ENCODE measurements around the gene RBFOX2.

The RBFOX2 gene

DNA sequence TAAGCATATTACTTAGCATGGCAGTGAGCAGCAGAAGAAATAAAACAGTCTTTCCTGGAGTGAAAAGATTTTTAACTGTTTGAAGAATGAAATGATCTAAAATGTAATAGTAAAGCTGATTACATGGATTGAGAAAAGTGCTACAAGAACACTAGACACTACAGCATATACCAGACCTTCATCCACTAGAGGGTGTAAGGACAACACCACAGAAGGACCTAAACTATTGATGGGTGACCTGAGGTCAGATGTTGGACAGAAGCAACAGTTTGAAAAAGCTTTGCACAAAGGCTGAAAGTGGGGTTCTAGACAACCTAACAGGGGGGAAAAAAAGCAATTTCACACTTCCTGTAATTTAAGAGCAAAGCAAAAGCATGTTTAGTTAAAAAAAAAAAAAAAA is 97.7 kb downstream of the RBFOX2 start:
- DNase-seq (ENCODE audit: low read depth, low spot score) = peak; percentile 71

DNA sequence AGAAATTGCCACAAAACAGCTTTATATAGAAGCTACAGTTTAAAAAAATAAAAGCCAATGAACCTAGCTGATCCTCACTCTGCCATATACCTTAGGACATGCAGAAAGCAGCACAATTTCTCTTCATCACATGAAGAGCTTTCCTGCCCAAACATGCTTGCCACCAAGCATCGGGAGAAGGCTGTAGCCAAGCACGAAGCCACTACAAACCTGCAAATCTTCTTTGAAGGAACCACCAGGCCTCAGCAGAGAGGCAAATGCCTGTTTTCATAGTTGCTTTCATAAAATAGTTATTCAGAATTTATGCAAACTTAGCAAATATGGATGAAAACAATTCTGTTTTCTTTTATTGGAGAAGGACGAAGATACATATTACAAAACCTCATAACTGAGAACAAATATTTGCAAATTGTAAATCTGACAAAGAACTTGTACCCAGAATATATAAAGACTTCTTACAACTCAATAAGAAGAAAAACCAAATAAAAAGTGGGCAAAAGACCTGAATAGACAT is 100.3 kb downstream of the RBFOX2 start:
- no peak for DNase-seq (ENCODE audit: low read depth, low spot score)

DNA sequence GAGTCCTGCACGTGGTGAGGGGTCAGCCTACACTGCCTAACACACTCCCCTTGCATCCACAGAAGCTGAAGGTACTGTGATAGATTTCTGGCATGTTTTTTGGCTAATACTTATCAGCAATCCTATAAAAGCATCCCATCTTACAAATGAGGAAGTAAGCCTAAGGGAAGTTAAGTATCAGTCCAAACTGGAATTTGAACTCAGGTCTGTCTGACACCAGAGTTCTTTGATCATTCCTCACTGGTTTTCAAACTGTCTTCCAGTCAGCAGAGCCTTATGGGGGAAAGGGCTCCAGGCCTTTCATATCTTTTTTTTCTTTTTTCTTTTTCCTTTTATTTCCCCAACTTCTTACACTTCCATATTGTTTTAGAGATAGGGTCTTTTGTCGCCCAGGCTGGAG is 105.6 kb downstream of the RBFOX2 start:
- DNase-seq (ENCODE audit: low read depth, low spot score) = no peak

DNA sequence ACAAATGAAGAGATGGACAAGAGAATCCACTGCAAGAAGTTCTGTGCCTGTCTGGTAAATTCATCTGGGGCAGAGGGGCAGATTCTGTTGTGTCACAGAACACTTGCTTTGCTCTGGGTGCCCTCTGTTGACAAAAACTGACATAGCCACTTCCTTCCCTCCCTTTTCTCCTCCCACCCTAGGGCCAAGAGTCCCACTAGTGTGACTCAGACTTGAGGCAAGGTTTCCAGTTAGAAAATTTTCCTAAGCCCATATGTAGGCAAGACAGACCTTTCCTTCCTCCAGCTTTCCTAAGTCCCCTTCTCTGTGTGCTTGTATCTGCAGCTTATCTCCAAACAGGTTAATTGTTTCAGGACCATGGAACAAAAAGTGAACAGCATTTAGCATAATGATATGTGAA is 106.8 kb downstream of the RBFOX2 start:
- peak; percentile 91 for DNase-seq (ENCODE audit: low read depth, low spot score)

DNA sequence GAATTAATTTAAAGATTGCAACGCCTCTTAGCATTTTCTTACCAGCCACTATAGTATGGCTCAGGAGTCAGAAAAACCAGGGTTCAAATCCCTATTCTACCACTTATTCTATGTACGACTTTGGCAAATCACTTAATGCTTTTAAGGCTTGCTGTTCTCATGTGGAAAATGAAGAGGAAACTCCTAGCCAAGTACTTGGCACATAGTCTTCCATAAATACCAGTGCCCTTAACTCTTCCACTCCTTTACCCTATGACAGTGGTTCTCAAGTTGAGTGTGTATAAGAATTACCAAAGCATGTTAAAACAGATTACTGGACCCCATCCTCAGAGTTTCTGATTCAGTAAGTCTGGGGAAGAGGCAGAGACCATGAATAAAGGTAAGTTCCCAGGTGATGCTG is 107.6 kb downstream of the RBFOX2 start:
- DNase-seq (ENCODE audit: low read depth, low spot score) = no peak

DNA sequence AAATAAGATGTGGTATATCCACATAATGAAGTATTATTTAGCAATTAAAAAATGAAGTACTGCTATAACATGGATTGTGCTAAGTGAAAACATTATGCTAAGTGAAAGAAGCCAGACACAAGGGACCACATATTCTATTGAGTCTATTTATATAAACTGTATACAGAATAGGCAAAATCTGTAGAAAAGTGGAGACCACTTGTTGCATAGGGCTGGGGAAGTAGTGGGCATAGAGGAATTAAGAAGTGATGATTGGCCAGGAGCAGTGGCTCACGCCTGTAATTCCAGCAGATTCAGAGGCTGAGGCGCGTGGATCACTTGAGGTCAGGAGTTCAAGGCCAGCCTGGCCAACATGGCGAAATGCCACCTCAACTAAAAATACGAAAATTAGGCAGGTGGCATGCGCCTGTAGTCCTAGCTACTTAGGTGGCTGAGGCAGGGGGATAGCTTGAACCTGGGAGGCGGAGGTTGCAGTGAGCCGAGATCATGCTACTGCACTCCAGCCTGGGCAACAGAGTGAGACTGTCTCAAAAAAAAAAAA is 109.6 kb downstream of the RBFOX2 start:
- DNase-seq (ENCODE audit: low read depth, low spot score) = no peak

DNA sequence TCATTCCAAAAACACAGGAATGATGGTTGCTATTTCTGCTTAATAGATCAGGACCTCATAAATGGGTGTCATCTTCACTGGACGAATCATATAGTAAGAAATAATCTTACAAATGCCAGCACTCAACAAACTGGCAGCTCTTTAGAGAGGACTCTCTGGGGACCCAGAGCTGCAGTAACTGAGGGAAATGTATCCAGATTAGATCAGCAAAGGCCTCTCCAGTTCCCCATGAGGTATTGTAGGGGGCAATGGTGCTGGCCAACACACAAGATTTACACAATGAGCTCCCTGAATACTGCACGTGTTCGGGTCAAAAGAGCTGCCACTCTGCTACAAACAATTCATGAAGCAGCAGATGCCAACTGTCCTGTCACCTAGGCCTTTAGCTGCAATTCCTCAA is 110.2 kb downstream of the RBFOX2 start:
- DNase-seq (ENCODE audit: low read depth, low spot score) = no peak

DNA sequence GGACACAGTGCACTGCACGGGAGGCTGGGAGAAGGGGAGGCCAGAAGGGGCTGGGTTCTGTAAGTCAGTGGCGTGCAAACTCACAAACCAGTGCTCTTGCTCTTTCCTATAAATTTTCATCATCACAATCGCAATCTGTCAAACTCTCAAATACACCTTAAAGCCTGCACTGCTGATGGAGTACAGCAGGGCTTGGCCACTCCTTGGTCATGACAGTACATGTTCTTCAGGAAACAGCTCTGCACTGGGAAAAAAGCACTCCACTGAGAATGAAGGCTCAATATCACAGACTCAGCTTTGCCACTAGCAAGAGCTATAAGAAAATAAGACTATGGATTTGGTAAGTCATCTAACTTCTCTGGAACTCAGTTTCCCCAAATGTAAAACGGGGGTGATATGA is 111.0 kb downstream of the RBFOX2 start:
- no peak for DNase-seq (ENCODE audit: low read depth, low spot score)

DNA sequence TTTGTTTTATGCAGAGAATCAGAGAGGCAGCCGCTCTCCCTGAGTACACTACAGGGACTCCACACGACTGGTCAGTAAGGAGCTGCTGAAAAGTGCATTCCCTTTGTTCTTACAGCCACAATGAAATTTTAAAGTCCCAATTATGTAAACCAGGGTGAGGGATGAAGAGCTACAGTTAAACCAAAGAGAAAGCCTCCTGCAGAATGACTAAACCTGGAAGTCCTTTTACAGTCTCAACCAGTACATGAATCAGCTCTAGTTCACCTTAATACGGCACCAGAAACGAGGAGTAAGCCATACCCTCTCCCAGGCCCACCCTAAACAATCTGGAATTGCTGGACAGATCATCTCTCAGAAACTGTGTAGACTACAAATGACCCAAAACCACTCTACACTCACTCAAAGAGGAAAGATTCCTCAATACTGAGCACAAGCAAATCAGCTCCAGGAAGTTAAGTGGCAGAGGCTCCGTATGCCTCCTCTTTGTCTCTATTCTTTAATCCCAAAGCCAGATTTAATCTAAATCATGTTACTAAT is 113.1 kb downstream of the RBFOX2 start:
- DNase-seq (ENCODE audit: low read depth, low spot score) = peak; percentile 47

DNA sequence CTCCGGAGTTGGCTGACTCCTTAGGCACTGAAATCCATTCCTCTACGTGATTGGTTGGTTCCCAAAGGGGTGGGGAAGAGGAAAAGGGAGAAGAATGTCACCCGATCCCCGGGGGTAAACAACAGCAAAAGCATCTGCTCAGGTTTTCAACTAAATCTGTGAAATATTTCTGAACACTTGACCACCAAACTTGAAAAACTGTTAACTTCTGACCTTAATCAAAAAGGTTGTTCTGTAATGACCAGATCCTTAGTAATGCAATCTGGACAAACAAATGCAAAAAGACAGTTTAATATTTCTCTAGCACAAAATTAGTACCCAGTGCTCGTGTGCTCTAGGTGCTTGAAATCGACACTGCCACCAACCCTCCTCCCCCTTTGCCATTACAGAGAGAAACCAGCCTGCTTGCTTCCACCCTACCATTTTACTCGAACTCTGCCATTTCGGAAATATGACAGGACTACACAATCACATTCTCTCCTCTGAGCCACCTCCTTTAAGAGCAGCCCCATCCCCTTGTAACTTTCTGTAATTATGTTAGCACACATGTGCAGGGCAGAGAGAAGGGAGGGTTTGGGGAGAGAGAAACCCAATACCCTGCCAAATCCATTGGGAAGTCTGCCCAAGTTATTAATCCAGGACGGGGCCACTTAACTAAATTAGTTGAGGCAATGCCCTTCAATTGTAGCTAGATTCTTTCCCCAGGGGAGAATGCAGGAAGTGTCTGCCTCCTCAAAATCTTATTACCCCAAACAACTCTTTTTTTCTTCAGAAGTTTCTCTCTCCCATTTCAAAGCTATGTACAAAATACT is 113.8 kb downstream of the RBFOX2 start:
- DNase-seq (ENCODE audit: low read depth, low spot score) = peak; percentile 94

DNA sequence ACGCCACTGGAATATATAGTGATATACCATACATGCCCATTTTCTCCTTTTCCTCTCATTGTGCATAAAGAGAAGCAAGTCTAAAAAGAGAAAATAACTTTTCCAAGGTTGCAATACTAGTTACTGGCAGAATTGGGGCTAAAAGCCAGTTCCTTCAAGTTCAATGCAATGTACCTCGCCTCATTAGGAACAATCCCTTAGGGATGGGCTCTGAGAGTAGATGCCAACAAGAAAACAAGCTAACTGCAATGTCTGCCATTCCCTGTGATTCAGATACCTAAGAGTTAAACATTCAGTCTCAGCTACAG is 114.3 kb downstream of the RBFOX2 start:
- no peak for DNase-seq (ENCODE audit: low read depth, low spot score)

DNA sequence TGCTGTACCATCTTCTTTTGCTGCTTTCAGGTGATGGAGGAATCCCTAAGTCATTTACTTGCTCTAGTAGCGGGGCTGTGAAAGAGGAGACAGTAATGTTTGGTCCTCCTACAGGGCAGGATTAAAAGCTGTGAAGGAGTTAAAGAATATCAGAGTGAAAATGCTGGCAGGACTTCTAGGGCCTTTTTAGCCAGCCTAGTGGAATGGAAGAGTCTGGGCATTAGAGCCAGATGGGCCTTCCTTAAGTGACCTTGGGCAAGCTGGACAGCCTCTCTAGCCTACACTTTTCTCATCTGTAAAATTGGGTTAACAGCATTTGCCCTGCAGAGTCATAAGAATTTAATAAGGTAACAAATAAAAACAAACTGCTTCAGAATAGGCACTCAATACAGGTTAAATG is 114.7 kb downstream of the RBFOX2 start:
- peak; percentile 9 for DNase-seq (ENCODE audit: low read depth, low spot score)

DNA sequence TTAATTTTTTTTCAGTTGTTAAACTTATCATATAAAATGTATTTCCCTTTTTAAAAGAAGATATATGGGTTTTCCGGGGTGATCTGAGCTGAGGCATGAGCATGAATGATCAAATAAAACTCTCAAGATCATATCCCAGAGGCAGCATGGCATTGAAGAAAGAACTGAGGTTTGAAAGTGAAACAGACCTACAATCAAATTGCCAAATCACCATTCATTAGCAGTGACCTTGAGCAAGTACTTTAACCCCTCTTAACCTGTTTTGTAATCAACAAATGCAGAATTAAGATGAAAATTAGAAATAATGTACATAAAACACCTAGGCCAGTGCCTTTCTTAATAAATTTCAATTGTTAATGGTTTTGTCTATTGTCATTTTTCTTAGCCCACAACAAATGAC is 116.0 kb downstream of the RBFOX2 start:
- DNase-seq (ENCODE audit: low read depth, low spot score) = no peak

DNA sequence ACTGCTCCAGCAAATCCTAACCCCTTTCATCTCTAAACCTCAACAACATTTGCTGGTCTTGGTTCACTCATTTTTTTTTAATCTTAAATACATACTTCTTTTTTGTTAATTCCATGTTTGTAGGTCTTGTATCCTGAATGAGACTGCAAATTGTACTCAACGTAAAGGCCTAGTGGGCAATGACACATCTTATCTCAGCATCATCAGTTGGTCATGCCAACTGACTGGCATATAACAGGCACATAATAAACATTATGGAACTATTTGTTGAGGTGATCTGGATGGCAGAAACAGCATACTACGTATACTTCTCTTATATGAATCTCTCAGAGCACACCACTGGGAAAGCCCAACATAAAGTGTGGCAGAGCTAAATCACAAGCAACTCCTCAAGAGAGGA is 116.7 kb downstream of the RBFOX2 start:
- no peak for DNase-seq (ENCODE audit: low read depth, low spot score)

DNA sequence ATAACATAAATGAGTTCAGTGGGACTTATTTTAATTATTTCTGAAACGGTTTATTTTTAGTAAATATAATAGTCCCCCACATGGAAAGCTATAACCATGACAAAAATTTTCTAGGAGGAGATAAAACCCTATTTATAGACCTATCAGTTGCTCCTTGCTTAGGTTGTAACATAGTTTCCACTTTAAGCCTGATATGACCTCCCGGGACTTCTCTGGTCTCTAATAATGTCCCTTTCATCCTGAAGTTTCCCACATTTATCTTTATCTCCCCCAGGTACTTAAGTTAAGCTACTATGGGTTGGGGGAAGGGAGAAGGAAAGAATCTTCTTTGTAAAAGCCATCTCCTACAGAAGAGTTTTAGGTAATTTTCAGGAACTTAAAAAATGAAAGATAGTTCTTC is 117.7 kb downstream of the RBFOX2 start:
- DNase-seq (ENCODE audit: low read depth, low spot score) = no peak

DNA sequence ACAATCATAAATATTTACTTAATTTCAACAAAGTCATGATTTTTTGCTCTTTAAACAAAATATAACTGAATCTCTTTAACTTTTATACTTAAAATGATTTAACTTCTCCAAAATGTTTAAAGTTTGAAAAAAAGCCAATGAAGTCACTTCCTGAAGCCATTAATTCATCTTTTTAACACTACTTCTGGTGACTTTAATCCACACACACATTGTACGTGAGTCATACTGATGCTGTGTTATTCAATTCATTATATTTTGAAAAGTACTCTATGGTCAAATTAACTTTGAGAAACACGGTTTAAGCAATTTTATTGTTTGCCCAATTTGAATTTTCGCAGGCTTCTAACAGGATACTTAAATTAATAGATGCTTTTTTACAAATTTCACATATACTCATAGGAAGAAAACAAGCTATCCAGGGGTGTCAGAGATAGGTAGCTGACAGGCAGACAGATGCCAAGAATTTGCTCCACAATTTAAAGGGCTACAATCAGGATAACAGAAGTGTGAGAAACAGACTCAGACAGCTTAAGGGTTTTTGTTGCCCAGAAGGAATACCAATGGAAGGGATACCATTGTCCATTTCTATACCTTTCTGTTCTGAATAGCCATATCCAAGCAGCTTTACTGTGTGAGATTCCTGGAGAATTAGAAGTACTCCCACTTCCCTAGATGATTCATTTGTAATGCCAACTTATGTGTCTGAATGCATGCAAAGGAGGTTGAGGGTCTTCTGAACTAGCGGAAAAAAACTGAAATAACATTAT is 118.4 kb downstream of the RBFOX2 start:
- peak; percentile 31 for DNase-seq (ENCODE audit: low read depth, low spot score)

DNA sequence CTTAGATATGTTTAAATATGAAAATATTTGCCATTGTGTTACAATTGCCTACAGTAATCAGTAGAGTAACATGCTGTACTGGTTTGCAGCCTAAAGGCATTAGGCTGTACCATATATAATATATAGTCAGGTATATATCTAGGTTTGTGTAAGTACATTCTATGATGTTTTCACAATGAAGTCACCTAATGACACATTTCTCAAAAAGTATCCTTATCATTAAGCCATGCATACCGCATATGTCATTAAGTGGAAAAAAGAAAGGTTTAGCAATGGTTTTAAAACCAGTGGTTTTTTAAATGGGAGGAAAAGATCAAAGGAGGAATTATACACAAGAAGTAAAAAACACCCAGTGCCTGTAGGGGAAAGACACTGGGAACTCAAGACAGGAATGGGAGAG is 122.7 kb downstream of the RBFOX2 start:
- DNase-seq (ENCODE audit: low read depth, low spot score) = no peak

DNA sequence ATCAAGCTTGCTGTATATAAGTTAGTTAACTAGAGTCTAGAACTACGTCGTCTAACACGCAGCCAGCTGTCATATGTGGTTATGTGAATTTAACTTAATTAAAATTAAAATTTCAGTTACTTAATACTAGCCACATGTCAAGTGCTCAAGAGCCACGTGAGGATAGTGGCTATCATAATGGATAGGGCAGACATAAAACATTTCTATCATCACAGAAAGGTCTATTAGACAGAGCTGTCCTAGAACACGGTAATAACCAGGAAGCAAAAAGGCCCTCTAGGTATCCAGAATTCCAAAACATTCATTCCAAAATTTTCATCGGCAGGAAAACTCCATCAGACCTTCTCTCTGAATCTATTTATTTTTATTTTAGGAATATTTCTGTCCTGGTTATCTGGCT is 123.9 kb downstream of the RBFOX2 start:
- DNase-seq (ENCODE audit: low read depth, low spot score) = no peak

DNA sequence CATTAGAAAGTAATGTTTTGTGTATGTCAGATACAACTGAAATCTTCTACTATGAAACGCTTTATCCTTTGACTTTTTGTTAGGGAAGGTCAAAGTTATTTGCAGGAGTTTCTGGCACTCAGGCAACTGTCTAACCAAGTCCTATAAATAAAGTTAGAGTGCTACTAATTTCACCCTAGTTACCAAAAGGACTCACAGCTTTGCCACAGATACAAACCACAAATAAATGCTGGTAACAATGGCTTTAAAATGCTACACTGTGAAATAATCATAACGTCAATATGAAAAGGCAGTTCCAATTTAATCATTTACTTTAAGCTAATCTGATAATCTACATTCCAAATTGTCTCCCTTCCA is 124.3 kb downstream of the RBFOX2 start:
- no peak for DNase-seq (ENCODE audit: low read depth, low spot score)

DNA sequence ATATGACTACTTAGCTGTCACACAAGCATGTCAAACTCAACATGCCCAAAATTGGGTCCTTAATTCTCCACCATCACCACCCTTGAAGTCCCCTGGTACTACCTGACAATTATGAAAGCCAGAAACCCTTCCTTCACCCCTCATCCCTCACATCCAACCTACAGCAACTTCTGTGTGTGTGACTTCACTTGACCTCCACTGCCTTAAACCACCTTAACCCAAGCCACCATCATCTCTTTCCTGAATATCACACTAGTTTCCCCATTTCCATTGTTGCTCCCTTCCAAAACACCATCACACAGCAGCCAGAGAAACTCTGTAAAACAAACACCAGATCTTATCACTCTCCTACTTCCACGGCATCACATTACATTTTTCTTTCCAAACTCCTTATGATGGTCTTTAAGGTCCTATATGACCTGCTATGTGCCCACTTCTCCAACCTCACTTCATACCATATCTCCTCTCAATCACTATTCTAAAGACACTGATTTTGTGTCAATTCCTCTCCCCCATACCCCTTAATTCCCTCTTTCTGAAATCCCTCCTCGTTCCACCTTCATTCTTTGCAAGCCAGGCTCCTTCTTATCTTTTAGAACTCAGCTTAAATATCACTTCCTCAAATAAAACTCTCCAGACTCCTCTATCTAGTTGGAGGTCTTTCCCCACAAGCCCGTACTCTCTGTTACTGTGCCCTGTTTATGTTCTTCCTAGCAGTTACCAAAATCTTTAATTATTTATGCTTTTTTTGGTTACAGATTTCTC is 124.9 kb downstream of the RBFOX2 start:
- no peak for DNase-seq (ENCODE audit: low read depth, low spot score)

DNA sequence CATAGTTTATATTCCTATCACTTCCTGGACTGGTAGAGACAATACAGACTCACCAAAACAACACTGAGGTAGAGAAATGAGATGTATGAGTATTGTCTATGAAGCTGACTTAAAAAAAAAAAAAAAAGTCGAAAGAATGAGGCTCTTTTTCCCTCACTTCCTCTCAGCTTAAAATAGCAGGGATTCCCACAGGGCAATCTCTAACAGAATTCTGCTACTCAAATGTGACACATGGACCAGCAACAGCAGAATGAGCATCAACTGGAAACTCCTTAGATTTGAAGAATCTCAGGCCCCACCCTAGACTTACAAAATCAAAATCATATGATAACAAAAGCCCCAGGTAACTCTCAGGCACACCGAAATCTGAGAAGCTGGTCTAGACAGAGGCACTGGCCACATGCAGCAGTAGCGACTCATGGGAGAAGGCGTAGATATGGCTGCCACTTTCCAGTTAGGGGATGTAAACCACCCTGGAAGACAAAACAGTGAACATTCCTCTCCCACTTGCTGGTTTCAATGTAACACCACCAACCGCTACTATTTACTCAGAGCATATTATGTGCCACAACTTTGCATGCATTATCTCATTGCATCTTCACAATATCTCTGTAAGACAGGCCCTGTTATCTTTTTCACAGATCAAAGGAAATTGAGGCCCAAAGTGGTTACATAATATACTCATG is 128.0 kb downstream of the RBFOX2 start:
- peak; percentile 66 for DNase-seq (ENCODE audit: low read depth, low spot score)
